Middle frontal gyrus (tissue), 1 donor: ENCODE results near the gene DACH1.
"Not testable (repeated sequence)": the region's sequence is repeated elsewhere in the genome, so short reads cannot be mapped to it uniquely, and the experiment has no call there.

Source experiments
- DNase-seq: peaks from one replicate; pipeline ENCODE4 v3.0.0-alpha.2; 2015; ENCODE audit warnings: low spot score; ENCODE audit errors: extremely low spot score

The DACH1 gene

DNA sequence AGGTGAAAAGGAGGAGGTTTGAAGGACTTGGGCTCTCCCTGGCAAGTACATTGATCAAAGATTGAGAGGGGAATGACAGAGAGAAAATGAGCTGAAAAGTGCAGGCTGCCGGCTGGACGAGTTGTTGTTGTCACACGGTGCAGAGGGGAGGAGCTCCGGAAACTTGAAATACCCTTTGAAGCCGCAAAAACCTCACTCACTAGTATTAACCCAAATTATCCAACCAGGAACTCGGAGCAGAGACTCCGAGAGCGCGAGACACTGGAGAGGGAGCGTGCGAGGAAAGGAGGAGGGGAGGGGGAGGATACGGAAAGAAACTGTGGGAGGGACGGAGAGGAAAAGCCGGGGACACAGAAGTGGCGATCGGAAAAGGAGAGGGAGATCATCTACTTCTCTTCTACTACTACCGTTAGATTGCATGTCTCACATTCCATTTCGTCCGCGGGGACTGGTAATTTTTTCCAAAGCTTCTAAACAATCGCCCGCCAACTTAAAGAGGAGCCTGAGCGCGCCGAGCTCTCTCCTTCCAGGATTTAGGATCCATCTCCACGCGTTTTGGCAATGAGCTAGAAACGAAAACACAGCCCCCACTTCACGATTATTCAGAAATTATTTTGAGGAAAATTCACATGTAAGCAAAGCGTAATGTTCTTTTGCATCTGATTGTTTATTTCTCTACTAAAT, at the start of gene DACH1:
Gene DACH1 (minus strand): TSS at position 74 of the 684 bp plus-strand sequence.
- DNase-seq: no peak

DNA sequence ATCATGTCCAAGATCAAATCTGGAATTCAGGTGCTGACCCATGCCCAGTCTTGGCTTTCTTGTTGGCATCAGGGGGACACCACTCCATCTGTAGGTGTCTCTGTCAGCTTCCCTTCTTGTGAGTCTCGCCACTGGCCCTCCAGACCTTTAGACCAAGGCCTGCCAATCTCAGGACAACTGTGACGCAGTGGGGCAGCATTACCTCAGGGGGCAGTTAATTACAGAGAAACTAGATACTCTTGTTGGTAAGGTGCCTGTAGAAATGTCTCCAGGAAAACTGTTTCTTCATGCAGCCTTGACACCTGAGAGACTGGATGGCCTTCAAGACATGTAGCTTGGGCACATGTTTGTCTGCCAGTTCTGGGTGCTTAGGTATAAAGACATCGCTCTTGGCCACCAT, 46.7 kb upstream of the DACH1 start:
- no peak for DNase-seq

DNA sequence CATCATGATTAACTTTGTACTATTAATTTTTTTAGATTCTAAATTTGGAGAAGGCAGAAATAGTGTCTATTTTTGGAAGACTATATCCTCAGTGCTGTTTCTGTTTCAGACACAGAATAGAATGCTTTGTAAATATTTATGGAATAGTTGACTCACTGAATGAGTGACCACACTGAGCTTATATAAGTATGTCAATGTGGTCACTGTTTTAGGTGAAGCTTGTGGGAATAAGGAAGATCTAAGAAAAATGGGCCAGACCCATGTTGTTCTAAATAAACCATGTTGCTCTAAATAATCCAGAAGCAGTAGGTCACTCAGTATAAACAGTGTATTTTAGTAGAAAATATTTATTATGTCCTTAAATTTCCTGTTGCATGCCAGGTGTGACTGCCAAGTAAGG, 45.5 kb upstream of the DACH1 start:
- DNase-seq: no peak

DNA sequence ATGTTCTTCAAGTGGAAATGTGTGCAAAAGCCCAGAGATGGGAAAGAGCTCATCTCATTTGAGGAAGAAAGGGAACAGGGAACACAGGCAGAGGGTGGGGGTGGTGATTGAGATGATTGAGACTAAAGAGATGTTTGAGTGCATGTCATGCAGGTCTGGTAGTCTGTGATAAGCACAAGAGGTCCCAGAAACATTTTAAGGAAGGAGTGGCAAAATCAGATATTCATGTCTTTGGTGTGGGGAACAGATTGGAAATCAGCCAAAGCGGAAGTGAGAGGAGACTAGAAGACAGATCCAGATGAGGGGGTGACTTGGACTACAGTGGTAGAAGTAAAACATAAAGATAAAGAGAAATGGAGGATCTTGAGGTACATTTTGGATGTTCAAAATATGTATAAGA, 39.4 kb upstream of the DACH1 start:
- no peak for DNase-seq

DNA sequence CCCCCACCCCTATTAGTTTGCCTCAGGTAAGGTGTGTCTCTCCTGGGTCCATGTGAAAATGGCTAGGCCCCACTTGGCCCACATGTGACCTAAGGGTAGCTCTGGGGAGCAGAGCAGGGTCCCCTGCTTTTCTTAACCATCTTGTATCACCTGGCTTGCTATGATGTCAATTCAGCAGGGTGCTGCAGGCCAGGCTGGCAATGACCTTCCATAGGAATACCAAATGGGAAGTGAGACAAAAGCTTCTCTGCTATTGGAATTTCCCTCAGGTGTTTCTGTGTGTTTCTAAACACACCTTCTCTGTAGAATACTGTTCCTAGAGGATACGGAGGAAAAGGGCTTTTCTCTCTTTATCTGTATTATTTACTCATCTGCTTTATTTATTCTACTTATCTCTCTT, 35.7 kb upstream of the DACH1 start:
- no peak for DNase-seq

DNA sequence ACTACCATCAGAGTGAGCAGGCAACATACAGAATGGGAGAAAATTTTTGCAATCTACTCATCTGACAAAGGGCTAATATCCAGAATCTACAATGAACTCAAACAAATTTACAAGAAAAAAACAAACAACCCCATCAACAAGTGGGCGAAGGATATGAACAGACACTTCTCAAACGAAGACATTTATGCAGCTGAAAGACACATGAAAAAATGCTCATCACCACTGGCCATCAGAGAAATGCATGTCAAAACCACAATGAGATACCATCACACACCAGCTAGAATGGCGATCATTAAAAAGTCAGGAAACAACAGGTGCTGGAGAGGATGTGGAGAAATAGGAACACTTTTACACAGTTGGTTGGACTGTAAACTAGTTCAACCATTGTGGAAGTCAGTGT, 26.5 kb upstream of the DACH1 start:
- DNase-seq: not testable (repeated sequence)

DNA sequence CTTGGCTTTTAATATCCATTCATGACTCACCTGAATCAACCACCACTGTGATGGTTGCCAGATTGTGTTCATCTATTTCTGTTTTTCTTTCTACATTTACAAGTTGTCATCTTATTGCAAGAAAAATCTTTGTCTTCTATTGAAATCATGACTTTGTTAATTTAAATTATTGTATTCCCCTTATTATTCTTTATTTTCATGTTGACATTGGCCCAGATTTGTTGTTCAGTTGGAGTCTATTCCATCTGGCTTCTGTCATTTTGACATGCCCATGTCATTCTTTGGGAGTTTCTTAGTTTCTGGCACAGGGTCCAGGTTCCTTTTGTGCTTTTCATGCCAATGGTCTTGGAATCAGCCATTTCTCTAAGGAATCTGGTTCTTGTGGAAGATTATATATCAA, 19.9 kb upstream of the DACH1 start:
- no peak for DNase-seq

DNA sequence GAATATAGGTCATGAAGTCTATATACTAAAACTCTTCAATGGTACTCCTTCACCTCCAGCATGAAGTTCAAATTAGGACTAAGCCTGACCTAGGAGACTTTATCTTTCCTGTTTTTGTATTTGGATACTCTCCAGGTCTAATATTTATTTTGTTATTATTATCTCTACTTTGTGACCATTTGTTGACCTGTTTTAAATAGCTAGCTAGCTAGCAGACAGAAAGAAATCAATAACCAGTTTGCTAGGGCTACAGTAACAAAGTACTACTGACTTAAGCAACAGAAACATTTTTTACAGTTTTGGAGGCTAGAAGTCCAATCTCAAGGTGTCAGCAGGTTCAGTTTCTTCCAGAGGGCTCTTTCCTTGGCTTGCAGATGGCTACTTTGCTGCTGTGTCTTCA, 15.1 kb upstream of the DACH1 start:
- DNase-seq: no peak

DNA sequence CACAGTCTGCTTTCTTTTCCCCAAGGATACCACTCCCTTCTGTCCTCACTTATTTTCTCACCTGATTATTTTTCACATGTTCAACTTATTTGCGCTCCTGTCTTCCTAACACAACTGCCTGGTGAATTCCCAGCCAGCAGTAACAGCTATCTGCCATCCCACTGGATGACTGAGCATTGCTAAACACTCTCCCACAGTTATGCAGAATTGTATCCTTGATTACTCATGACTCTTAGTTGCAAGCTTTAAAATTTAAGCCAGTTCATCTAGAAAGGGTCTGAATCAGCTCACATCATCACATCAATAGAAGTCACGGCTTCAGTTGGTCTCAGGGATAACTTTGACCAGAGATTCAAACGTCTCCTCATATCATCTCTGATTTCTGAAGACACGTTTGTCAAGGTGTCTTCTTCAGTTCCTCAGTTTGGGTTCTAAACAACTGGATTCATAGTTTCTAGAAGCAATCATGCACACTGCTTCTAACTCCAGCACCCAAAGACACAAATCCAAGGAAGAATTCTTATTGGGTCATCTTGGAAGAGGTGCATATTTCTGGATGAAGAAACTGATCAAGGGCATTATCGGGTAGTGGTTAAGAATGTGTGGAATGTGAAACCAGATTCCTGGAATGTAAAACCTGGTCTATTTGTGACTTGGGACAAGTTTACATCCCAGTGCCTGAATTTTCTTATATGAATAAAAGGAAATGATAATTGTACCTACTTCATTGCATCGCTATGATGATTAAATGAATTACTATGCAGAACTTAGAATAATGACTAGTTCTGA, 13.9 kb upstream of the DACH1 start:
- no peak for DNase-seq

DNA sequence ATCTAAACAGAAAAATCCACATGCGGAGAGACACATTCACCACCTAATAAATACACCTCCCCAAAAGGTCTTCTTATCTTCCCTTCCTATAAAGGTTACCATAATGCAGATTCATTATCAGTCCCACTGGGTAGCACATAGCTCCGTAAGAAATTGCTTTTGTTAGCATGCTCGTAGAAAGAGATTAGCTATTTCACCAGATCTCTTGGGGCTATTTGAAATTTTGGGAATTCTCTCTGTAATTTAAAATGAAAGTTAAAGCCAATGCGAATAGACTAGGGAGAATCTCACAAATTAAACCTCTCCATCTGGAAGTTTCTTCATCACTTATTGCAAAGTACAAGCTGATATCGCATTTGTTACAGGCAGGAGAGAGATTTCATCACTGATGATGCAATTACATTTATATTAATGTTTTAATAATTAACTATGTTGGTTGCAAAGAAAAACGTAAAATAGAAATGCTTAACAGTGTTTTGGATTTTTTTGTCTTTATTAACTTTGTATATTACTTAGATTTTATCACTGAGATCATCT, 12.9 kb upstream of the DACH1 start:
- DNase-seq: no peak

DNA sequence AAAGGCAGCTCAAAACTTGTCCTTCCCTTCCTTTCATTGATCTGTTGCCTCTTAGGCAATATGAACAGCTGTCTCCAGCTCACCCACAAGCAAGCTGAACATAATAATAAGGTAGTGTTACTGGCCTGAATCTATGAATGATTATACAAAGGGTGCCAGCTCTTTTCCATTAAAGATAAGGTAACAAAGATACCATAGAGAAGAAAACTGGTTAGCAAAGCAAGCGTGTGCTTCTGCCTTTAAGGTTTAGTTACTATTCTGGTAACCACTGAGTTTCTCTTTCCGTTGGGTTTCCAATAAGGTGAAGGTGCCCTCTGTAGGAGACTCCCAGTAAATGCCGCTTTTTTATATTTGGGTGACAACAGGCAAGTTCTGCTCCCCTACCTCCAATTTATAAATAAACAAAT, 12.1 kb upstream of the DACH1 start:
- DNase-seq: no peak

DNA sequence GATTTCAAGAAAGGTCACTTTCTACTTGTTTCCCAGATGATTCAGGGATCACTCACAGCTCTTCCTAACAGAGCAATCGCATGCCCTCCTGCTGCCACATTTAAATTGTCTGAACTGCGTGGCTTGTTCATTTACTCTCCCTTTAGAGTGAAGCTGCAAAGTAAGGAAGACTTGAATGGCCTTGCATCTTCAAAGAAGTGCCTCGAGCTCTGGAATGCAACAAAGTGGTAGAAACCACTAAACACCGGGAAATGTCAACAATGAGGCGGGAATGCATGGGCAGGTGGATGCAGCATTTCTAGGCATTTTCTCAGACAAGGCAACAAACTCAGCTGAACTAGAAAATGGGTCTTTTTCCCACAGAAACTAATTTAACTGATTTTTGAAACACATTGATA, 10.3 kb upstream of the DACH1 start:
- DNase-seq: no peak

DNA sequence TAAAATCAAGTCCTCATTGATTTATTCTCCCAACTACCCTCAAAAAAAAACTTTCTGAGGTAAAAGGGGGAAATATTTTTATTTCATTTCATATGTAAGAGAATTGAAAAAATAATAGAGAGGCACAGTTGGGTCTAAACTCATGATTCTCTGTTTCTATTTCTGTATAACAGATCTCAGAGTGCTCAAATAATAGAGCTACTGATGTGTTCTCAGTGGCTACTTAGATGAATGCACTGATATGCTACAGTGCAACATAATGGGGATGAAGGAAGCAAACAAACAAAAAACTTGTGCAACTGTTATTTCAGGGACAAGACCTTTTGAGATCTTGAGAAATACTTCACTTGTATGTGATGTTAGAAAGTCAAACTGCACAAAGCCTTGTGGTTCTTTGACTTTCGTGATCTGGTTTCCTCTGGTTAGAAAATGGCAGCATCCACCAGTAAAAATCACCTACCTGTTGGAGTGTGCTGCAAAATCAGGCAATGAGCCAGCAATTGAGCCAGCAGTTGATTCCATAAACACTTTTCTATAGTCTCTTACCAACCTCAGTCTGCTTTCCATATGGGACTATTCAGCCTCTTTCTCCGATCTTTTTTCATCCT, 9.7 kb upstream of the DACH1 start:
- no peak for DNase-seq

DNA sequence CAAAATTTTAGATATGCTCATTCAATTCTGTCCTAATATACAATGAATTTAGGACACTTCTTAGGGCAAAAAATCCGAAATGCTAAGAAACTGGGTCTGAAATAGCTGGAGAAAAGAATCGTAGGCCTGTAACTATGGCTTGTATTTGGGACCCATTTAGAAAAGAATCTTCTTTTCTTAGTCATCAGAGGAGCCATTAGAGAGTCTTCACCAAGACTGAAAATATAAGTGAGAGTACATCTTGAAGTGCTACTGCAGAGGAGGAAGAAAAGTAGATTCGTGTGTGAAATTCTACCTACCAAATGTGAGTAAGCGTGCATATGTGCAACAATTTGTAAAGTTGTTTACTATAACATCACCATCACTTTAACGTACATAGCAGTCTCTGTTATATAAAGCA, 8.8 kb upstream of the DACH1 start:
- DNase-seq: no peak

DNA sequence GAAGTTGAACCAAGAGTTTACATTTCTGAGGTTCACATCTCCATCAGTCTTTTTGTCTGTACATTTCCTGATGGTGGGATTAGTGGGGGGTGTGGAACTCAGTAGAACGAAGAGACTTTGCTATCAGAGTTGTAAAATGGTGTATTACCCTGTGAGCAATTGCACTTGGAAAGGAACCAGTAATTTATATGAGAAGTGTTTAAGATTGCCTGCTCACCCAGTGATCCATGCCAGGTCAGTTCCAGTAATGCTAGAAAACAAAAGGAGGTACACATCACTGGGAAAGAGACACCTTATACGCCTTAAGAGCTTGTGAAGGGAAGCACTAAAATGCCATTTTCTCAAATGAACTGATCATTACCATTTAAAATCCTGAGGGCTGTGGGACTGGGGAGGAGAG, 7.5 kb upstream of the DACH1 start:
- DNase-seq: no peak

DNA sequence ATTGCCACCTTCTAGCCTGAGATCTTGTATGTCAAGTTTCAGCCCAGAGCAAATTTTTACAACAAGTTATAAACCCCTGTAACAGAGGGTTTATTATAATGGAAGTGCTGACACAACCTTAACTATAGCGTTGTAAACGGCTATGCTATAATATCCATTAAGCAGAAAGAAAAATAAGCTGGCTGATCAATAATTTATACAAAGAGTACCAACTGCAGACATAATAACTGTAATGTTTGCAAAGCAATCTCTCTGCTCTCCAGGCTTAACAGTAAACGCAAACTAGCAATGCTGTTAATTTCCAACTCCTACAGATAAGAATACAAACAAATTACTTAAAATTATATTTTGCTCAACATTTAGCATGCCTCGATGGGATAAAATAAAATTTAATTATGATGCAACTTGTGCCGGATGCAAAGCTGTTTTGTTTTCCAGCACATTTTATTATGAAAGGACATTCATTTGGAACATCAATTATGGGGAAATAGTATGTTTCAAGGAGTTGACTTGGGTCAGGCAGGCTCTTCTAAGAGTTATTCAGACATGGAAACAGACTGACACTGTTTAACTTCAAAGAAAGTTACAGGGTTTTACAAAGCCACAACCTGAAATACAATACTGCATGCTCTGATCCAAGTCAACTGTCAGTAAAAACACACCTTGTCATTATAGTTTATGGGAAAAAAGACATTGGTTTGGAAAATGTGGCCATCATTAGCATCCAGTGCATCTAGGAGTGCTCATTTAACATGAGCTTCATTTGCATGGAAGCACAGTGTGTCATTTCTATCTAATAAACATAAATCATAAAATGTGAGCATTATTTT, 6.6 kb upstream of the DACH1 start:
- DNase-seq: no peak

DNA sequence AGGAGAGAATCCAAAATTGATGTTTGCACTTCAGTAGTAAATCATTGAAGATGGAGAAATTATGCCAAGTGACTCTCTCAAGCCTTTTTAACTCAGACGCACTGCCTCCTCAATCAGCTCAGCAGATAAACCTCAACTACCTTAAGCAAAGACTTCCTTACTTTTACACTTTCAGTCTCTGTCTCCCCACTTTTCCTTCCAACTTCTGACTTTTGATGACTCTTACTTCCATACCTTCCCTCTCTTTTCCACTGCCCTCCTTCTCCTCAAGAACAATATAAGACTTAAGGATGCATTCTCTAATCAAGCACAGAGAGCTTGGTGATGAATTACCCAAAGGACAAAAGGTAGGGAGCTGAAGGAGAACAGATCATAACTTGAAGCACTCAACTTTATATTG, 4.8 kb upstream of the DACH1 start:
- DNase-seq: no peak

DNA sequence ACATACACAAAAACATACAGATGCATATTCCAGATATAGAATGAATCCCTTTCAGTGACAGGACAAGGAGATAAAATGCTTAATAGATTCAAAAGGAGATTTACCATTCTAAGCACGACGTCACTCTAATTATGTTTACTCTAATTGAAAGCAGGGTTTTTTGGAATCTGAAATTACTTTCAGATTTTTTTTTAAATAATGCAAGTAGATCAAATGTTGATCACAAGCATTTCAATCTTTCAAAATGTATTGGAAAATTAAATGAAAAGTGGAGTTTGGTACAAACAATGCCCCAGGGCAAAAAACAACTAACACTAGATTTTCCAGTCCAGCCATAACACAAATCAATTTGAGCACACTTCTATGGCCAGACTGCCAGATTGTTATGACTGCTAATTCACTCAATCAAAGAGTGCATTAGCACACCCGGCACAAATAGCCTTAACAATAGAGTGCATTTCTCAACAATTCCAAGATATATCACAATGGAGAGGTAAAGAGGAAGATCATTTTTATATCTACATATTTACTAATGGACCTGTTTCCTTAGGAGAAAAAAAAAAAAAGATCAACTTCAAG, 4.3 kb upstream of the DACH1 start:
- DNase-seq: no peak

DNA sequence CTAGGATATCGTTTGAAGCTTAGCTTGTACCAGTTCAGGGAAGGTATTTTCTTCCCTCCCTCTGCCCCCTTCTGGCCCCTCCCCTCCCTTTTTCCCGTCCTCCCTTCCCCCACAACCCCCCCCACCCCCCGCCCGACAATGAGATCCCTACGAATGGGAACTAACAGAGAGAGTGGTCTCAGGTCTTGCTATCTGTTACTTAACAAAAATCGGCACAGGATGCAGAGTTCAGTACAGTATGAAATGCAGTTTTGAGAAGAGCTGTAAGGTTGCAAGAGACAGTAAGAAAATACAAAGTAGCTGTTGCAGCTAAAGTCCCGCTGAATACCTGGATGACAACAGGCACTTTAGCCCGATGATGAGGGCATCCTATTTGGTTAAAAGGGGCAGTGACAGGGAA, 3.1 kb upstream of the DACH1 start:
- DNase-seq: no peak

DNA sequence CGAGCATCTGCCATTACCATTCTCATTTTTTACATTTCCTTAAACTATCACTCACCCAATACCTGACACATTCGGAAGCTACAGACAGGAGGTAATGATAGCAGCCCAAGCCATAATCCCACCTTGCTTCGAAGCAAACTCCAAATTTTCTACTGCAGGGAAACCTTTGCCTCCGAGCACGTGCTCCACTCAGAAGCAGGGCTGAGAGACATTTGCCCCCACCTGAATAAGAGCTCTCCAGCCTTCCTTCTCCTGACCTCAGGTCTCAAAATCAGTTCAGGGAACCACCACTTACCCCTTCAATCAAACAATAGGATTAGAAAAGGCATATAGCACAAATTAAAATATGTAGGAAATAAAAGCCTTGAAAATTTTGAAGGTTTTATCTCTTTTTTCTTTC, 2.3 kb upstream of the DACH1 start:
- DNase-seq: no peak
